HepG2 (cell line): ENCODE results near the gene CSF3R. TPM values are rescaled to one million over a fixed set of nuclear protein-coding genes. Genes with fewer than 3 reads are reported as not detected.
A peak's percentile ranks its signal among the peaks of the same experiment; 100 is the strongest.

Experiments
- CAMTA2 ChIP-seq: sonication (generic); formaldehyde crosslinking; IDR thresholded peaks from 2 replicates; pipeline ENCODE4 v1.4.0; 2020; ENCODE audit warnings: mild to moderate bottlenecking, missing genetic modification reagents, borderline replicate concordance
- FOXM1 ChIP-seq: sonication (generic); formaldehyde crosslinking; IDR thresholded peaks from 2 replicates; pipeline ENCODE4 v1.5.0; 2020; ENCODE audit warnings: missing genetic modification reagents
- FUBP1 ChIP-seq: sonication (generic); formaldehyde crosslinking; IDR thresholded peaks from 2 replicates; pipeline ENCODE4 v1.5.1; 2020; ENCODE audit warnings: missing genetic modification reagents, mild to moderate bottlenecking, borderline replicate concordance
- GATAD1 ChIP-seq: IDR thresholded peaks from 2 replicates; pipeline ENCODE4 v1.6.1; 2016; ENCODE audit warnings: missing genetic modification reagents, missing compliant biosample characterization
- HDAC1 ChIP-seq: sonication (generic); formaldehyde crosslinking; IDR thresholded peaks from 2 replicates; pipeline ENCODE4 v1.5.1; 2020; ENCODE audit warnings: mild to moderate bottlenecking, missing genetic modification reagents
- HNF4A ChIP-seq: sonication (generic); formaldehyde crosslinking; IDR thresholded peaks from 2 replicates; pipeline ENCODE4 v1.4.0; 2020; ENCODE audit warnings: missing genetic modification reagents
- HNF4G ChIP-seq, 2 experiments: sonication (generic) in 1 of 2; formaldehyde crosslinking in 1 of 2; IDR thresholded peaks; 2 replicates each; pipeline versions ENCODE4 v1.4.0 to v1.6.1; 2011 to 2020; ENCODE audit warnings: borderline replicate concordance in 2 of 2, low read depth in 2 of 2, mild to moderate bottlenecking in 2 of 2, low read length in 1 of 2, missing genetic modification reagents in 1 of 2, moderate library complexity in 1 of 2
- KLF11 ChIP-seq: IDR thresholded peaks from 2 replicates; pipeline ENCODE4 v1.6.1; 2016; ENCODE audit warnings: missing compliant biosample characterization
- NFKB2 ChIP-seq: sonication (generic); formaldehyde crosslinking; IDR thresholded peaks from 2 replicates; pipeline ENCODE4 v1.4.0; 2020; ENCODE audit warnings: missing genetic modification reagents, borderline replicate concordance
- NRL ChIP-seq: sonication (generic); formaldehyde crosslinking; IDR thresholded peaks from 2 replicates; pipeline ENCODE4 v1.5.0; 2020; ENCODE audit warnings: missing genetic modification reagents, mild to moderate bottlenecking, moderate library complexity, borderline replicate concordance
- PAF1 ChIP-seq: IDR thresholded peaks from 2 replicates; pipeline ENCODE4 v1.6.1; 2016; ENCODE audit warnings: missing genetic modification reagents, missing compliant biosample characterization
- RFX3 ChIP-seq: IDR thresholded peaks from 2 replicates; pipeline ENCODE4 v1.6.1; 2016; ENCODE audit warnings: missing biosample characterization, missing genetic modification reagents
- SALL1 ChIP-seq: sonication (generic); formaldehyde crosslinking; IDR thresholded peaks from 2 replicates; pipeline ENCODE4 v1.8.0; 2022; ENCODE audit warnings: mild to moderate bottlenecking, missing genetic modification reagents
- SIX1 ChIP-seq: sonication (generic); formaldehyde crosslinking; IDR thresholded peaks from 2 replicates; pipeline ENCODE4 v1.4.0; 2020; ENCODE audit warnings: missing genetic modification reagents, borderline replicate concordance
- SNAPC5 ChIP-seq: sonication (generic); formaldehyde crosslinking; IDR thresholded peaks from 2 replicates; pipeline ENCODE4 v1.8.1; 2023; ENCODE audit warnings: mild to moderate bottlenecking, missing genetic modification reagents, borderline replicate concordance
- SRSF1 ChIP-seq: fragments of 200-400 bp; formaldehyde crosslinking; optimal IDR thresholded peaks from 2 replicates; pipeline ENCODE3; 2017; ENCODE audit warnings: mild to moderate bottlenecking, low read depth, low read length, moderate library complexity
- TRAFD1 ChIP-seq: sonication (generic); formaldehyde crosslinking; IDR thresholded peaks from 2 replicates; pipeline ENCODE4 v1.5.1; 2020; ENCODE audit warnings: missing genetic modification reagents, mild to moderate bottlenecking, borderline replicate concordance
- ZGPAT ChIP-seq: IDR thresholded peaks from 2 replicates; pipeline ENCODE4 v1.6.1; 2016; ENCODE audit warnings: mild to moderate bottlenecking
- ZNF180 ChIP-seq: sonication (generic); formaldehyde crosslinking; IDR thresholded peaks from 2 replicates; pipeline ENCODE4 v1.4.0; 2020; ENCODE audit warnings: low read depth, missing genetic modification reagents, borderline replicate concordance
- ZNF263 ChIP-seq: sonication (generic); formaldehyde crosslinking; IDR thresholded peaks from 2 replicates; pipeline ENCODE4 v1.4.0; 2020; ENCODE audit warnings: missing genetic modification reagents
- ZNF317 ChIP-seq: sonication (generic); formaldehyde crosslinking; IDR thresholded peaks from 2 replicates; pipeline ENCODE4 v1.5.0; 2020; ENCODE audit warnings: mild to moderate bottlenecking, missing genetic modification reagents
- ZNF546 ChIP-seq: sonication (generic); formaldehyde crosslinking; conservative IDR thresholded peaks from 2 replicates; pipeline ENCODE4 v1.8.1; 2023; ENCODE audit warnings: mild to moderate bottlenecking, missing genetic modification reagents
- ZNF549 ChIP-seq: sonication (generic); formaldehyde crosslinking; IDR thresholded peaks from 2 replicates; pipeline ENCODE4 v1.5.0; 2020; ENCODE audit warnings: missing genetic modification reagents
- polyA plus RNA-seq, 8 experiments: library from polyadenylated mRNA; depleted of rRNA in 3 of 8; stranded (reverse) in 7 of 8; unstranded in 1 of 8; fragments of >200 nt; fragmentation: Illumina TruSeq in 4 of 8; extraction: Trizol in 4 of 8; gene quantifications; 2 replicates each; pipeline versions ENCODE4 v1.2.1 to v1.2.3, GENCODE V29; 2011 to 2016; ENCODE audit warnings: low read depth in 4 of 8, missing spikeins in 1 of 8, mixed read lengths in 1 of 8; ENCODE audit not compliant: insufficient read depth in 1 of 8
- total RNA-seq, 5 experiments: library from RNA; depleted of rRNA; stranded (reverse); fragments of >200 nt; fragmentation: Illumina TruSeq; extraction: Trizol; gene quantifications; 2 replicates each; pipeline ENCODE4 v1.2.3, GENCODE V29; 2016; ENCODE audit warnings: low read depth in 1 of 5

Gene CSF3R
- total and polyA plus RNA-seq, 2 of the 13 experiments (the other 11 are each of a cell fraction or from before 2014, with no cell fraction given): 11.9 to 28.8 TPM

- TF ChIP-seq CAMTA2 (CRISPR knock-in tag): no peak
- TF ChIP-seq SRSF1: no peak
- no peak for TF ChIP-seq HNF4G (IDR thresholded peaks at IDR 0.05; ENCODE audit: borderline replicate concordance, low read depth, low read length)
- no peak; the same call in 1 of the 2 replicates for TF ChIP-seq HNF4G (CRISPR knock-in tag; IDR thresholded peaks at IDR 0.05; ENCODE audit: borderline replicate concordance, low read depth)
- no peak for TF ChIP-seq ZNF180 (CRISPR knock-in tag)
- TF ChIP-seq KLF11 (CRISPR knock-in tag): no peak
- TF ChIP-seq FUBP1 (CRISPR knock-in tag): no peak
- no peak for TF ChIP-seq ZNF549 (CRISPR knock-in tag)
- TF ChIP-seq HNF4A (CRISPR knock-in tag): peak; percentile 50
- no peak for TF ChIP-seq PAF1
- TF ChIP-seq TRAFD1 (CRISPR knock-in tag): no peak
- TF ChIP-seq ZNF263 (CRISPR knock-in tag): no peak
- no peak for TF ChIP-seq GATAD1 (CRISPR knock-in tag)
- TF ChIP-seq NRL: 0 out of 2 replicates have a peak, but pooled peaks have one; percentile 23
- peak; percentile 82; the same call in 1 of the 2 replicates for TF ChIP-seq NFKB2 (CRISPR knock-in tag)
- TF ChIP-seq ZNF317 (CRISPR knock-in tag): no peak
- no peak for TF ChIP-seq SNAPC5 (CRISPR knock-in tag)
- no peak for TF ChIP-seq FOXM1 (CRISPR knock-in tag)
- TF ChIP-seq SALL1 (CRISPR knock-in tag): peak; percentile 30; the same call in 1 of the 2 replicates
- no peak for TF ChIP-seq HDAC1 (CRISPR knock-in tag)
- no peak for TF ChIP-seq ZNF546 (CRISPR knock-in tag)
- TF ChIP-seq ZGPAT (CRISPR knock-in tag): no peak
- TF ChIP-seq RFX3: no peak
- no peak for TF ChIP-seq SIX1 (CRISPR knock-in tag)
Measured at GRCh38 chr1:36471830-36472641, 10.7 kb downstream of the CSF3R start (continued).
